Testis (tissue), 2 donors: ENCODE measurements around the gene TEP1.

Experiments used
- CTCF ChIP-seq, 3 experiments: fragments of 450-650 bp in 2 of 3; fragments of 200-600 bp in 1 of 3; sonication (generic) in 1 of 3; IDR thresholded peaks; one replicate each; pipeline ENCODE4 v1.5.1; 2016 to 2019; ENCODE audit warnings: antibody characterized with exemption in 3 of 3, mild to moderate bottlenecking in 2 of 3, moderate library complexity in 1 of 3
- POLR2A ChIP-seq: fragments of 450-650 bp; IDR thresholded peaks from one replicate; pipeline ENCODE4 v1.6.1; 2017; ENCODE audit warnings: antibody characterized with exemption, mild to moderate bottlenecking, moderate library complexity

GRCh38 chr14:20387576-20387975 is 25.7 kb downstream of the TEP1 start:
- TF ChIP-seq CTCF (IDR thresholded peaks at IDR 0.05) (no peak), POLR2A (no peak)
